ENCODE results near the gene TDRD7.

DNA sequence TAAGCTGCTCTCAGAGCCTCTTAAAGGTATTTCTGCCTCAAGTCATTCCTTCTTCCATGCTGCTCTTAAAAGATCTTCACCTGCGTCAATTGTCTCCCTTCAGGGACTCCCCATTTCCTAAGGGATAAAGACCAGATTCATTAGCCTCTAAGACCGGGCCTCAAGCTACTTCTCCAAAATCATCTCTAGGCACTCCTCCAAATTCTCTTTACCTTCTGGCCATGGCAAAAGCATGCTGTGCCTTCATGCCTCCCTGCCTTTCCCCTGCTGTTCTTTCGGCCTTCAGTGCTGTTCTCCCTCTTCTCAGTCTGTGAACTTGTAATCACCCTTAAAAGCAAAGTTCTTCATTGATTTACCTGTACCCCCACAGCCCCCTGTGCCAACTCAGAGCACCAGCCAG, 93.9 kb downstream of the TDRD7 start:
- TF ChIP-seq, protein P1, sequence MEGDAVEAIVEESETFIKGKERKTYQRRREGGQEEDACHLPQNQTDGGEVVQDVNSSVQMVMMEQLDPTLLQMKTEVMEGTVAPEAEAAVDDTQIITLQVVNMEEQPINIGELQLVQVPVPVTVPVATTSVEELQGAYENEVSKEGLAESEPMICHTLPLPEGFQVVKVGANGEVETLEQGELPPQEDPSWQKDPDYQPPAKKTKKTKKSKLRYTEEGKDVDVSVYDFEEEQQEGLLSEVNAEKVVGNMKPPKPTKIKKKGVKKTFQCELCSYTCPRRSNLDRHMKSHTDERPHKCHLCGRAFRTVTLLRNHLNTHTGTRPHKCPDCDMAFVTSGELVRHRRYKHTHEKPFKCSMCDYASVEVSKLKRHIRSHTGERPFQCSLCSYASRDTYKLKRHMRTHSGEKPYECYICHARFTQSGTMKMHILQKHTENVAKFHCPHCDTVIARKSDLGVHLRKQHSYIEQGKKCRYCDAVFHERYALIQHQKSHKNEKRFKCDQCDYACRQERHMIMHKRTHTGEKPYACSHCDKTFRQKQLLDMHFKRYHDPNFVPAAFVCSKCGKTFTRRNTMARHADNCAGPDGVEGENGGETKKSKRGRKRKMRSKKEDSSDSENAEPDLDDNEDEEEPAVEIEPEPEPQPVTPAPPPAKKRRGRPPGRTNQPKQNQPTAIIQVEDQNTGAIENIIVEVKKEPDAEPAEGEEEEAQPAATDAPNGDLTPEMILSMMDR (IDR thresholded peaks at IDR 0.05), result no peak
- TF ChIP-seq EZH2 (IDR thresholded peaks at IDR 0.05; ENCODE audit: borderline replicate concordance, insufficient read depth, low read depth, low read length, poor library complexity, severe bottlenecking), result no peak

Measured in B cell (primary cell).